HG02642 (cell line): ENCODE measurements around the gene ANKS6.
A peak's percentile ranks its signal among the peaks of the same experiment; 100 is the strongest.

ENCODE experiments used
- ATAC-seq: cut with Tn5 transposase; IDR thresholded peaks from one replicate; pipeline ENCODE4 v1.9.1; 2021; ENCODE audit warnings: mild to moderate bottlenecking; ENCODE audit not compliant: unreplicated experiment, poor library complexity

The ANKS6 gene

GRCh38 chr9:98793031-98793430 lies 3.3 kb downstream of the ANKS6 start:
- no peak for ATAC-seq

- ATAC-seq: no peak
Measured at GRCh38 chr9:98791608-98792490, 4.5 kb downstream of the ANKS6 start.

GRCh38 chr9:98790842-98791607 lies 5.3 kb downstream of the ANKS6 start:
- peak; percentile 61 for ATAC-seq

- no peak for ATAC-seq
Measured at GRCh38 chr9:98790134-98790841, 6.1 kb downstream of the ANKS6 start.

GRCh38 chr9:98789483-98790133 lies 6.7 kb downstream of the ANKS6 start:
- no peak for ATAC-seq

GRCh38 chr9:98787766-98788335 lies 8.5 kb downstream of the ANKS6 start:
- ATAC-seq: no peak

GRCh38 chr9:98786750-98787510 lies 9.4 kb downstream of the ANKS6 start:
- ATAC-seq: no peak

- no peak for ATAC-seq
Measured at GRCh38 chr9:98784831-98785806, 11.2 kb downstream of the ANKS6 start.

- no peak for ATAC-seq
Measured at GRCh38 chr9:98783518-98784226, 12.7 kb downstream of the ANKS6 start.

- ATAC-seq: no peak
Measured at GRCh38 chr9:98781588-98782383, 14.6 kb downstream of the ANKS6 start.

- no peak for ATAC-seq
Measured at GRCh38 chr9:98780059-98780749, 16.2 kb downstream of the ANKS6 start.

- ATAC-seq: no peak
Measured at GRCh38 chr9:98778711-98779530, 17.4 kb downstream of the ANKS6 start.

- no peak for ATAC-seq
Measured at GRCh38 chr9:98778251-98778650, 18.1 kb downstream of the ANKS6 start.

GRCh38 chr9:98777618-98778017 lies 18.7 kb downstream of the ANKS6 start:
- ATAC-seq: no peak

- ATAC-seq: no peak
Measured at GRCh38 chr9:98775831-98776441, 20.4 kb downstream of the ANKS6 start.
